Left cardiac atrium (tissue), 4 donors: ENCODE results near the gene HSD17B14. TPM values are rescaled to one million over a fixed set of nuclear protein-coding genes. Genes with fewer than 3 reads are reported as not detected.
A peak's percentile ranks its signal among the peaks of the same experiment; 100 is the strongest.

Experiments
- ATAC-seq, 2 donors: fragments of 200-7000 bp; cut with Tn5 transposase; one replicate each; pipeline ENCODE4 v1.9.1; 2020; ENCODE audit warnings: mild to moderate bottlenecking in 2 of 2, moderate library complexity in 2 of 2
- DNase-seq: peaks from one replicate; pipeline ENCODE4 v3.0.0-alpha.2; 2020
- intact Hi-C, 2 donors: fragments of 100-400 bp; cut with DNase I; formaldehyde crosslinking; loops; one replicate each; pipeline versions ENCODE4 v1.14.1 to v1.15.1; 2022 to 2023
- total RNA-seq, 2 donors: library from RNA; stranded (reverse); fragmentation: NEBNext Ultra II Directional; extraction: Animal tissue kit (Norgen Biotek cat#: 25700); gene quantifications; one replicate each; pipeline ENCODE4 v1.2.1, GENCODE V29; 2021
- donor health status: DM: no; HTN: yes; CAD: no.
- donor health status: DM: no; HTN: yes; CAD: no; lungs with severe emphysema.
- donor health status: DM: yes; HTN: yes; CAD: no.
- donor health status: Dilated cardiomyopathy.

HSD17B14 gene
- total RNA-seq, 2 donors from 2014 or later = 2.8 to 5.4 TPM

GRCh38 chr19:48841571-48841970, 5.3 kb upstream of the HSD17B14 start:
- no peak for DNase-seq
- intact Hi-C loops = loop anchor here in 1 of 2 donors (10.0 kb wide), 1 partner anchor 197 kb away; the partner anchor contains the start of gene CA11
- ATAC-seq = no peak

GRCh38 chr19:48841047-48841446, 4.8 kb upstream of the HSD17B14 start:
- DNase-seq (no peak), ATAC-seq (no peak)
- intact Hi-C loops = loop anchor here in 1 of 2 donors (10.0 kb wide), 1 partner anchor 196 kb away; the partner anchor contains the start of gene CA11

- ATAC-seq (no peak), DNase-seq (no peak)
- intact Hi-C loops = loop anchor here in 1 of 2 donors (2.0 to 10.0 kb wide), 2 partner anchors 43 to 163 kb away; partner anchors contain the start of gene NTN5
Measured at GRCh38 chr19:48837687-48838086, 1.4 kb upstream of the HSD17B14 start.

DNA sequence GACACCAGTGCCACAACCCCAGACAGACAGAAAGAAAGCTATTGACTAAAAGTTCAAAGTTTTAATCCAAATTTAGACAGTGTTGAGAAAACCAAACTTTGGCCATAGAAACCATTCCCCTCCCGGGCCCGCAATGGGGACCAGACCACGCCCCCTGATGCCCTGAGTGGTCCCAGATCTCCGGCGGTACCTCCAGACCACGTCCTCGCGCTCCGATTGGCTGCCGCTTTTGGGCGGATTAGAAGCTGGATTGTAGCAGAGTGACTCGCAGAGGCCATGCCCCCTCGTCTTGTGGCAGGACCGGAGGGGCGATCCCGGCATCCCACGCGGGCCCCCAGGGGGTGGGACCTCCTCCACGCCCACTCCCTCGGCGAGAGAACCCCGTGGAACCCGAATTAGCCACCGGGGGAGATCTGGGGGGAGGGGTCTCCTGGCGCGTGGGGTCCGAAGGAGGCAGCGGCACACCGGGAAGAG, 797 bp upstream of the HSD17B14 start:
- intact Hi-C loops = loop anchor here in 1 of 2 donors (2.0 to 10.0 kb wide), 2 partner anchors 42 to 162 kb away; partner anchors contain the start of gene NTN5
- ATAC-seq (peak; percentile 91 to 94), DNase-seq (peak; percentile 94)

DNA sequence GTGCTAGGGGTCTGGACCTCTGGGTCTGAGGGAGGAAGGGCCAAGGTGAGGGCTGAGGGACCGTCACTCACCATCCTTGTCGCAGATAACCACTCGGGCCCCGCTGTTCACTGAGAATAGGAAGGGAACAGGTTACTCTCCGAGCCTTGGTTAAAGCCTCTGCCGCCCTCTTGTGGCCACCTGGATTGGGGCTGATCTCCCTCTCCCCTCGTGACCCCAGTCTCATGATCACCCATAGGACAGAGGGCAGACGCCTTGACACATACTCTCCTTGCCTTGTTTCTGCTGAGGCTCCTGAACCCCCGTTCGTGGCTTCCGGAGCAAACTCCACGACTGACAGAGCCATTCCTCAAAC, 580 bp downstream of the HSD17B14 start:
- intact Hi-C loops = loop anchor here (1.0 to 10.0 kb wide), 3 partner anchors 40 to 161 kb away; partner anchors contain the start of gene NTN5 (in 1 of the 2)
- ATAC-seq = peak; percentile 89 to 93

GRCh38 chr19:48833977-48834376, 2.3 kb downstream of the HSD17B14 start:
- no peak for ATAC-seq
- intact Hi-C loops = loop anchor here in 1 of 2 donors (10.0 kb wide), 1 partner anchor 159 kb away; the partner anchor contains the start of gene NTN5
- no peak for DNase-seq

More for the DNA sequence above, 580 bp downstream of the HSD17B14 start:
- DNase-seq = peak; percentile 93

GRCh38 chr19:48833049-48833448, 3.2 kb downstream of the HSD17B14 start:
- intact Hi-C loops = loop anchor here in 1 of 2 donors (10.0 kb wide), 1 partner anchor 158 kb away; the partner anchor contains the start of gene NTN5
- no peak for ATAC-seq

DNA sequence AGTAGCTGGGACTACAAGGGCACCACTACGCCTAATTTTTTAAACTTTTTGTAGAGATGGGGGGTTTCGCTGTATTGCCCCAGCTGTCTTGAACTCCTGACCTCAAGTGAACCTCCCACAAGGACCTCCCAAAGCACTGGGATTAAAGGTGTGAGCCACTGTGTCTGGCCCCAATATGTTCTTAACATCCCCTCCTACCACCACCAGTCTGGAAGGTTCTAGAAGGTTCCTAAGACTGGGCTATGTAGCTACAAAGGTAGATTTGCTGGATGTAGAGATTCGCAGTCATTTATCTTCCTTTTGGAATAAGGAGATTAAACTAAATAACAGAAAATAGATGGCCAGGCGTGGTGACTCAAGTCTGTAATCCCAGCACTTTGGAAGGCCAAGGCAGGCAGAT, 5.3 kb downstream of the HSD17B14 start:
- no peak for DNase-seq
- ATAC-seq = no peak
- intact Hi-C loops = loop anchor here in 1 of 2 donors (10.0 kb wide), 1 partner anchor 156 kb away; the partner anchor contains the start of gene NTN5

More at GRCh38 chr19:48833049-48833448, 3.2 kb downstream of the HSD17B14 start:
- DNase-seq = no peak

DNA sequence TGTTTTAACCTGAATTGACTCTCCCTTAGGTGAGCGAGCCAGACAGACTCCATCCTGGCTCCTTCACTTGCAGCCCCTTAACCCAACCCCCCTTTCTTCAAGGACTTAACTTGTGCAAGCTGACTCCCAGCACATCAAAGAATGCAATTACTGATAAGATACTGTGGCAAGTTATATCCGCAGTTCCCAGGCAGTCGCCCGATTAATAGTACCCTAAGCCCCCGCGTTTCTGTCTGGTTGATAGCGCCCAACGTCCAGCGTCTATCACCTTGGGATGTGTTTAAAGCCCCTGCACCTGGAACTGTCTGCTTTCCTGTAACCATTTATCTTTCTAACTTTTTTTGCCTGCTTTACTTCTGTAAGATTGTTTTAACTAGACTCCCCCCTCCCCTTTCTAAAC, 6.2 kb downstream of the HSD17B14 start:
- DNase-seq (no peak), ATAC-seq (no peak)
- intact Hi-C loops = loop anchor here in 1 of 2 donors (10.0 kb wide), 1 partner anchor 155 kb away; the partner anchor contains the start of gene NTN5

DNA sequence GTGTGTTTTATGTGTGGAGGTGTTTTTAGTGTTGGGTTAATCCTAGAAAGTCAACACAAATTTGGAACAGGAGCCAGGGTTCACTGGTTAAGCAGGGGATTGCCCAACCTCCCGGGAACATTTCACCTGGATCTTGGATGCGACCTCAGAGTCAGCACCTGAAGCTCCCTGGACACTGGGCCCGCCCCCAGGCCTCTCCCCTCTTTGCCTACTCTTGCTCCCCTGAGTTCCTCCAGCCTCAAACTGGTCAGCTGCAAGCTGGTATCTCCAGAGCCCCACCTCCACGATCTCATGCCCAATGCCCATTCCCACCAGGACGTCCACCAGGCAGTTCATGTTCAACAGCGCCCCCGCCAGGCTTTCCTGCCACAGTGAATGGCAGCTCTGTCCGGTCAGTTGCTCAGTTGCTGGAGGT, 9.7 kb downstream of the HSD17B14 start:
- DNase-seq (no peak), ATAC-seq (no peak)
- intact Hi-C loops = no loop called here

DNA sequence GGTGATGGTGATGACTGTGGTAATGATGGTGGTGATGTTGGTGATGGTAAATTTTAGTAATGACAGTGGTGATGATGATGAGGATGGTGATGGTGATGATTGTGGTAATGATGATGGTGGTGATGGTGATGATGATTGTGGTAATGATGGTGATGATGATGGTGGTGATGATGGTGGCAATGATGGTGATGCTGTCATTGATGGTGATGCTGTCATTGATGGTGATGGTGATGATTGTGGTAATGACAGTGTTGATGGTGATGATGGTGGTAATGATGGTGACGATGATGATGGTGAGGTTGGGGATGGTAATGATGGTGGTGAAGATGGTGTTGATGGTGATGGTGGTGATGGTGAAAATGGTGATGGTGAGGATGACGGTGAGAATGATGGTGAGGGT, 13.8 kb downstream of the HSD17B14 start:
- no peak for ATAC-seq
- intact Hi-C loops = no loop called here
- no peak for DNase-seq

- no peak for DNase-seq
- no peak for ATAC-seq
- intact Hi-C loops = no loop called here
Measured at GRCh38 chr19:48821633-48822032, 14.7 kb downstream of the HSD17B14 start.

- DNase-seq = peak; percentile 90
- intact Hi-C loops = no loop called here
- peak; percentile 96 to 97 for ATAC-seq
Measured at GRCh38 chr19:48819366-48819816, 16.9 kb downstream of the HSD17B14 start.

GRCh38 chr19:48818234-48818820, 18.0 kb downstream of the HSD17B14 start:
- intact Hi-C loops = no loop called here
- ATAC-seq = no peak
- DNase-seq = no peak

- intact Hi-C loops = no loop called here
- no peak for ATAC-seq
- DNase-seq = no peak
Measured at GRCh38 chr19:48817585-48818124, 18.6 kb downstream of the HSD17B14 start.

DNA sequence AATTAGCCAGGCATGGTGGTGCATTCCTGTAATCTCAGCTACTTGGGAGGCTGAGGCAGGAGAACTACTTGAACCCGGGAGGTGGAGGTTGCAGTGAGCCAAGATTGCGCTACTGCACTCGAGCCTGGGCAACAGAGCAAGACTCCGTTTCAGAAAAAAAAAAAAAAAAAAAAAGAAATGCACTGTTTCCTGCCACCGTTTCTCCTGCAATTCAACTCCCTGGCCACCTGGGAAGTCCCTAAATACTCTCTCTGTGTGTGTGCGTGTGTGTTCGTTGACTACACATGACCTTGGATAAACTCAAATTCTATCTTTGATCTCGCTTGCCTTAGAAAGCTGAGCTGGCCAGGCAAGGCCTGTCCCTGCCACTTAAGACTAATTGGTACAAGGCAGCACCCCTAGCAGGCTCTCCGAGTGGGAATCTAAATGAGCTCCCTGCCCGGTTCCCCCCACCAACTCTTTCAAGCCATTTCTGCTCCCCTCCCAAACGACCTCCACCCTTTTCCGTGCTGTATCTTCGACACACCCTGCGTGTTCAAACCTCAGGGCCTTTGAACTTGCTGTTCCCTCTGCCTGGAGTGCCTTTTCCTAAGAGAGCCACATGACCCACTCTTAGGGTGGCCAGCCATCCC, 20.3 kb downstream of the HSD17B14 start:
- DNase-seq = no peak
- no peak for ATAC-seq
- intact Hi-C loops = no loop called here

- DNase-seq = no peak
- ATAC-seq = no peak
- intact Hi-C loops = no loop called here
Measured at GRCh38 chr19:48814895-48815294, 21.4 kb downstream of the HSD17B14 start.

- intact Hi-C loops = no loop called here
- DNase-seq (no peak), ATAC-seq (no peak)
Measured at GRCh38 chr19:48813123-48813913, 23.0 kb downstream of the HSD17B14 start.
